SK-N-MC (cell line): Measurements from ENCODE around the gene TGFB1.

Source experiments
- EZH2 ChIP-seq: fragments of 200-600 bp; sonication (generic); IDR thresholded peaks from one replicate; pipeline ENCODE4 v1.6.1; 2017; ENCODE audit warnings: antibody characterized with exemption
- FOXP2 ChIP-seq: optimal IDR thresholded peaks from 2 replicates; pipeline ENCODE3; 2011; ENCODE audit warnings: mild to moderate bottlenecking, moderate library complexity; ENCODE audit not compliant: insufficient read depth; ENCODE audit errors: extremely low read length, control extremely low read depth
- POLR2AphosphoS5 ChIP-seq: IDR thresholded peaks from 2 replicates; pipeline ENCODE4 v1.6.1; 2012; ENCODE audit warnings: mild to moderate bottlenecking, low read depth, low read length, borderline replicate concordance

- no peak; the same call in 1 of the 2 replicates for TF ChIP-seq POLR2AphosphoS5
- TF ChIP-seq EZH2 = no peak
- TF ChIP-seq FOXP2 = no peak
Measured at GRCh38 chr19:41309180-41310032, 44.3 kb downstream of the TGFB1 start.
